HepG2 (cell line): ENCODE measurements around the gene DTNA. TPM values are rescaled to one million over a fixed set of nuclear protein-coding genes. Genes with fewer than 3 reads are reported as not detected.

Experiments
- ATAC-seq: fragments of 200-7000 bp; cut with Tn5 transposase; 3 replicates; pipeline ENCODE4 v1.9.1; 2020; ENCODE audit warnings: mild to moderate bottlenecking, moderate library complexity
- BruUV-seq: library from RNA; stranded (reverse); fragments of 400-500 nt; replicated peaks from 2 replicates; lab custom pipeline; 2021; lab: Mats Ljungman, UMichigan
- CTCF ChIA-PET: fragments of 300-600 bp; formaldehyde crosslinking; extraction: SDS; loops from one replicate; lab custom pipeline; 2021; ENCODE audit warnings: low total read pairs, inconsistent platforms, low intra/inter-chr PET ratio; lab: Yijun Ruan, JAX
- POLR2A ChIA-PET: fragments of 350-600 bp; sonication (Branson Sonifier 250); formaldehyde crosslinking; loops from one replicate; lab custom pipeline; 2020; ENCODE audit warnings: antibody characterized with exemption, inconsistent platforms; lab: Yijun Ruan, JAX
- DNase-seq: peaks from one replicate; pipeline ENCODE4 v3.0.0-alpha.2; 2015; ENCODE audit warnings: low spot score
- FAIRE-seq: peaks from 3 replicates; lab custom pipeline; 2011; peaks lifted over from hg19 to GRCh38; lab: Jason Lieb, UNC
- H2AFZ ChIP-seq: one replicate; pipeline ENCODE4 v1.6.1; 2011; ENCODE audit warnings: low read length, inconsistent platforms
- H3K27ac ChIP-seq: fragments of 300-600 bp; 3 replicates; pipeline ENCODE4 v1.8.0; 2011; ENCODE audit warnings: mixed run types, mild to moderate bottlenecking, mixed read lengths, low read length, inconsistent platforms; ENCODE audit not compliant: insufficient read depth; ENCODE audit errors: extremely low read length
- H3K27me3 ChIP-seq, 2 experiments: fragments of 200-600 bp in 1 of 2; 2 replicates in 1 of 2; 3 replicates in 1 of 2; pipeline versions ENCODE4 v1.6.0 to v1.8.0; 2011; ENCODE audit warnings: low read length in 2 of 2, mild to moderate bottlenecking in 2 of 2, moderate library complexity in 2 of 2, inconsistent platforms in 1 of 2; ENCODE audit not compliant: insufficient read depth in 2 of 2, control insufficient read depth in 1 of 2
- H3K36me3 ChIP-seq, 2 experiments: fragments of 200-600 bp in 1 of 2; replicated peaks in 1 of 2; 2 replicates in 1 of 2; 3 replicates in 1 of 2; pipeline versions ENCODE4 v1.5.1 to v1.8.0; 2011; ENCODE audit warnings: low read length in 2 of 2, inconsistent platforms in 1 of 2; ENCODE audit not compliant: insufficient read depth in 2 of 2, control insufficient read depth in 1 of 2
- H3K4me1 ChIP-seq: 2 replicates; pipeline ENCODE4 v1.5.1; 2012; ENCODE audit warnings: low read length, inconsistent platforms; ENCODE audit not compliant: insufficient read depth
- H3K4me2 ChIP-seq: 2 replicates; pipeline ENCODE4 v1.6.0; 2011; ENCODE audit warnings: low read depth, low read length, inconsistent platforms
- H3K4me3 ChIP-seq, 3 experiments: fragments of 200-600 bp in 1 of 3; sonication (generic), shearing (Covaris generic) in 1 of 3; replicated peaks in 1 of 3; 2 replicates each; pipeline ENCODE4 v1.5.1; 2011 to 2016; ENCODE audit warnings: low read length in 3 of 3, inconsistent platforms in 2 of 3, low read depth in 2 of 3, mild to moderate bottlenecking in 2 of 3, control low read depth in 1 of 3, mixed read lengths in 1 of 3; ENCODE audit not compliant: insufficient read depth in 1 of 3
- H3K79me2 ChIP-seq: one replicate; pipeline ENCODE4 v1.6.1; 2011; ENCODE audit warnings: low read length, inconsistent platforms; ENCODE audit not compliant: insufficient read depth
- H3K9ac ChIP-seq: 2 replicates; pipeline ENCODE4 v1.6.0; 2011; ENCODE audit warnings: mild to moderate bottlenecking, low read depth, low read length, inconsistent platforms; ENCODE audit not compliant: insufficient read depth
- H3K9me3 ChIP-seq: 2 replicates; pipeline ENCODE4 v1.5.1; 2012; ENCODE audit warnings: mild to moderate bottlenecking, low read length
- H4K20me1 ChIP-seq: 2 replicates; pipeline ENCODE4 v1.6.0; 2011; ENCODE audit warnings: inconsistent platforms, mild to moderate bottlenecking, low read length, moderate library complexity; ENCODE audit not compliant: insufficient read depth
- FOXJ3 ChIP-seq: sonication (generic); formaldehyde crosslinking; IDR thresholded peaks from 2 replicates; pipeline ENCODE4 v1.4.0; 2020; ENCODE audit warnings: missing genetic modification reagents, mild to moderate bottlenecking, borderline replicate concordance
- GABPA ChIP-seq, 2 experiments: IDR thresholded peaks; 2 replicates each; pipeline ENCODE4 v1.6.1; 2011 to 2016; ENCODE audit warnings: low read depth in 2 of 2, low read length in 1 of 2, missing biosample characterization in 1 of 2, missing genetic modification characterization in 1 of 2
- KLF16 ChIP-seq, 2 experiments: sonication (generic) in 1 of 2; formaldehyde crosslinking in 1 of 2; IDR thresholded peaks; 2 replicates each; pipeline versions ENCODE4 v1.6.1 to v1.8.0; 2016 to 2023; ENCODE audit warnings: missing genetic modification reagents in 2 of 2, missing compliant biosample characterization in 1 of 2
- NFE2 ChIP-seq: sonication (generic); formaldehyde crosslinking; IDR thresholded peaks from 2 replicates; pipeline ENCODE4 v1.4.0; 2020; ENCODE audit warnings: missing genetic modification reagents
- RARA ChIP-seq: IDR thresholded peaks from 2 replicates; pipeline ENCODE4 v1.6.1; 2016; ENCODE audit warnings: missing genetic modification reagents, missing compliant biosample characterization
- TRIM24 ChIP-seq: sonication (generic); formaldehyde crosslinking; IDR thresholded peaks from 2 replicates; pipeline ENCODE4 v1.8.0; 2022; ENCODE audit warnings: mild to moderate bottlenecking, missing genetic modification reagents
- YEATS4 ChIP-seq: sonication (generic); formaldehyde crosslinking; IDR thresholded peaks from 2 replicates; pipeline ENCODE4 v1.4.0; 2020; ENCODE audit warnings: missing genetic modification reagents, borderline replicate concordance
- ZNF619 ChIP-seq: sonication (generic); formaldehyde crosslinking; IDR thresholded peaks from 2 replicates; pipeline ENCODE4 v1.4.0; 2020; ENCODE audit warnings: mild to moderate bottlenecking, missing genetic modification reagents
- ZNF660 ChIP-seq: sonication (generic); formaldehyde crosslinking; IDR thresholded peaks from 2 replicates; pipeline ENCODE4 v1.5.1; 2020; ENCODE audit warnings: mild to moderate bottlenecking, low read depth, missing genetic modification reagents, borderline replicate concordance
- WGBS: methylation state at CpG from one replicate; pipeline ENCODE4 v1.1.6; 2017; ENCODE audit warnings: low lambda C conversion rate; 5-methylcytosine and 5-hydroxymethylcytosine counted together
- in situ Hi-C: cut with HindIII; loops from 2 replicates; pipeline ENCODE4 v1.10.0; 2017; ENCODE audit warnings: low pct_unique_long_range_greater_than_20kb; ENCODE audit not compliant: extremely low pct_ligation_motif_present
- intact Hi-C: fragments of 100-400 bp; cut with micrococcal nuclease; formaldehyde crosslinking; loops from one replicate; pipeline ENCODE4 v1.10.0; 2022; ENCODE audit not compliant: unreplicated experiment
- polyA plus RNA-seq, 8 experiments: library from polyadenylated mRNA; depleted of rRNA in 3 of 8; stranded (reverse) in 7 of 8; unstranded in 1 of 8; fragments of >200 nt; fragmentation: Illumina TruSeq in 4 of 8; extraction: Trizol in 4 of 8; gene quantifications; 2 replicates each; pipeline versions ENCODE4 v1.2.1 to v1.2.3, GENCODE V29; 2011 to 2016; ENCODE audit warnings: low read depth in 4 of 8, missing spikeins in 1 of 8, mixed read lengths in 1 of 8; ENCODE audit not compliant: insufficient read depth in 1 of 8
- total RNA-seq, 5 experiments: library from RNA; depleted of rRNA; stranded (reverse); fragments of >200 nt; fragmentation: Illumina TruSeq; extraction: Trizol; gene quantifications; 2 replicates each; pipeline ENCODE4 v1.2.3, GENCODE V29; 2016; ENCODE audit warnings: low read depth in 1 of 5

The DTNA gene
- total and polyA plus RNA-seq, 2 of the 13 experiments (the other 11 are each of a cell fraction or from before 2014, with no cell fraction given): 8.5 to 29.0 TPM

- ChIA-PET POLR2A (no interaction called here), CTCF (no interaction called here)
- Histone ChIP-seq H4K20me1 (no peaks in the 10 kb centered on the region), H3K27me3 (no peaks in the 10 kb centered on the region), H2AFZ (no peak overlapping the region), H3K9me3 (no peaks in the 10 kb centered on the region), H3K79me2 (no peaks in the 10 kb centered on the region), H3K27ac (no peak overlapping the region), H3K36me3 (no peaks in the 10 kb centered on the region), H3K4me2 (no peak overlapping the region), H3K4me1 (no peaks in the 10 kb centered on the region), H3K9ac (no peak overlapping the region), H3K4me3 (no peak overlapping the region)
- DNase-seq (no peak), ATAC-seq (no peak), FAIRE-seq (no peak)
- BruUV-seq: no TSS peak
- TF ChIP-seq ZNF660 (CRISPR knock-in tag) (no peak), YEATS4 (CRISPR knock-in tag) (no peak), TRIM24 (CRISPR knock-in tag) (no peak), KLF16 (CRISPR knock-in tag; IDR thresholded peaks at IDR 0.05) (no peak), RARA (CRISPR knock-in tag) (no peak), NFE2 (CRISPR knock-in tag) (no peak), ZNF619 (CRISPR knock-in tag) (no peak), FOXJ3 (CRISPR knock-in tag) (no peak), GABPA (IDR thresholded peaks at IDR 0.05; ENCODE audit: low read depth, low read length) (no peak), GABPA (CRISPR knock-in tag; IDR thresholded peaks at IDR 0.05; ENCODE audit: low read depth) (no peak)
- 57% methylated on average over 3 of the region's 3 CpGs for WGBS
- in situ Hi-C loops: loop anchor here (10.0 kb wide), 1 partner anchor 119 kb away; no protein-coding TSS in a partner anchor
- intact Hi-C loops: loop anchor here (5.0 kb wide), 1 partner anchor 46 kb away; no protein-coding TSS in a partner anchor
These were observed 73.4 kb downstream of the DTNA start for GRCh38 chr18:34783501-34783900.
